Mucosa of descending colon (tissue), 3 donors: ENCODE measurements around the gene C6orf47. TPM values are rescaled to one million over a fixed set of nuclear protein-coding genes. Genes with fewer than 3 reads are reported as not detected.
"Not testable (repeated sequence)": the region's sequence is repeated elsewhere in the genome, so short reads cannot be mapped to it uniquely, and the experiment has no call there.

Experiments used
- ATAC-seq: fragments of 200-7000 bp; cut with Tn5 transposase; one replicate; pipeline ENCODE4 v1.9.1; 2020; ENCODE audit warnings: mild to moderate bottlenecking, moderate library complexity
- DNase-seq, 3 donors: peaks; one replicate each; pipeline ENCODE4 v3.0.0-alpha.2; 2020
- H3K36me3 ChIP-seq: fragments of 200-600 bp; one replicate; pipeline ENCODE4 v1.8.0; 2021; ENCODE audit warnings: low read depth, mild to moderate bottlenecking
- H3K4me1 ChIP-seq: fragments of 200-600 bp; one replicate; pipeline ENCODE4 v1.8.0; 2021; ENCODE audit warnings: low read depth, mild to moderate bottlenecking
- H3K4me3 ChIP-seq: fragments of 200-600 bp; one replicate; pipeline ENCODE4 v1.8.0; 2021; ENCODE audit warnings: mild to moderate bottlenecking
- H3K9me3 ChIP-seq: fragments of 200-600 bp; one replicate; pipeline ENCODE4 v1.8.0; 2021; ENCODE audit warnings: mild to moderate bottlenecking
- CTCF ChIP-seq: fragments of 200-600 bp; IDR thresholded peaks from one replicate; pipeline ENCODE4 v1.8.0; 2022; ENCODE audit warnings: antibody characterized with exemption, mild to moderate bottlenecking
- intact Hi-C, 2 donors: fragments of 100-400 bp; cut with DNase I in 1 of 2; cut with micrococcal nuclease in 1 of 2; formaldehyde crosslinking; loops; one replicate each; pipeline versions ENCODE4 v1.11.0 to v1.11.1; 2022; cut with DNase I, micrococcal nuclease
- long read RNA-seq, 2 donors: library from polyadenylated mRNA; unstranded; transcript quantifications; one replicate each; pipeline ENCODE4 v2.0.0, GENCODE V29; 2019 to 2021
- total RNA-seq, 3 donors: library from RNA; stranded (reverse); fragmentation: NEBNext Ultra II Directional in 2 of 3; extraction: Animal tissue kit (Norgen Biotek cat#: 25700) in 2 of 3; gene quantifications; one replicate each; pipeline versions ENCODE4 v1.2.1 to v1.2.4, GENCODE V29; 2021 to 2023
- donor health status: DM: no; HTN: no; CAD: no; lungs with moderate emphysema.
- donor health status: DM: no; HTN: no; CAD: no.
- donor health status: DM: no; HTN: yes; CAD: no.

The C6orf47 gene
- 10 to 100 TPM; 28.5 to 33.0 (median 32.3) TPM for total RNA-seq
- long read RNA-seq, donor 1, transcript C6orf47-202 (1 exons, 2,475 nt), result major isoform, 148 of 148 reads
- long read RNA-seq, donor 1, partial matches to known transcripts, result 0 of 148 reads
- long read RNA-seq, donor 1, other reads (novel, unspliced or antisense), result 0 of 148 reads
- long read RNA-seq, donor 2, transcript C6orf47-202 (1 exons, 2,475 nt), result major isoform, 42 of 42 reads
- long read RNA-seq, donor 2, partial matches to known transcripts, result 0 of 42 reads
- long read RNA-seq, donor 2, other reads (novel, unspliced or antisense), result 0 of 42 reads

- H3K4me3 ChIP-seq, result peak within 1 kb of the TSS; percentile 59
- H3K9me3 ChIP-seq, result no peaks in the 10 kb centered on the region
- no peaks in the 10 kb centered on the region for H3K36me3 ChIP-seq
- ATAC-seq, result peak; percentile 81
- intact Hi-C loops, result no loop called here
- no peak for TF ChIP-seq CTCF
- peaks cover 44% of the 10 kb centered on the region for H3K4me1 ChIP-seq
- DNase-seq, result peak; percentile 89 to 93 (median 91)
Measured at GRCh38 chr6:31660381-31661261, at the start of gene C6orf47. Gene C6orf47 (minus strand): TSS chr6:31660778. CDS start chr6:31659947, 831 bp downstream.

GRCh38 chr6:31709157-31709556, 48.6 kb upstream of the C6orf47 start:
- intact Hi-C loops, result not testable (repeated sequence)

GRCh38 chr6:31708224-31708623, 47.6 kb upstream of the C6orf47 start:
- intact Hi-C loops, result no loop called here
- Histone ChIP-seq H3K36me3 (no peaks in the 10 kb centered on the region), H3K9me3 (no peaks in the 10 kb centered on the region), H3K4me1 (peaks cover 12% of the 10 kb centered on the region), H3K4me3 (no peak overlapping the region)
- DNase-seq (no peak), ATAC-seq (no peak)
- TF ChIP-seq CTCF, result no peak

More at GRCh38 chr6:31709157-31709556, 48.6 kb upstream of the C6orf47 start:
- H3K36me3 ChIP-seq, H3K9me3 ChIP-seq, DNase-seq, H3K4me3 ChIP-seq, ATAC-seq: not testable (repeated sequence)
- H3K4me1 ChIP-seq, result peaks cover 13% of the 10 kb centered on the region

GRCh38 chr6:31707701-31708100, 47.1 kb upstream of the C6orf47 start:
- intact Hi-C loops, result no loop called here
- ATAC-seq (no peak), DNase-seq (no peak)
- TF ChIP-seq CTCF, result no peak
- no peak overlapping the region for H3K4me3 ChIP-seq
- no peaks in the 10 kb centered on the region for H3K9me3 ChIP-seq
- H3K36me3 ChIP-seq, result no peaks in the 10 kb centered on the region
- H3K4me1 ChIP-seq, result peaks cover 12% of the 10 kb centered on the region

- TF ChIP-seq CTCF, result no peak
- peaks cover 17% of the 10 kb centered on the region for H3K4me1 ChIP-seq
- no peak within 1 kb of the TSS for H3K4me3 ChIP-seq
- H3K36me3 ChIP-seq, result no peaks in the 10 kb centered on the region
- DNase-seq (no peak), ATAC-seq (no peak)
- intact Hi-C loops, result no loop called here
- H3K9me3 ChIP-seq, result no peaks in the 10 kb centered on the region
Measured at GRCh38 chr6:31706599-31706998, 46.0 kb upstream of the C6orf47 start, which contains the start of gene LY6G6F. Gene LY6G6F (plus strand): TSS chr6:31706866. CDS start chr6:31706907, 41 bp downstream.

- Histone ChIP-seq H3K4me1 (peaks cover 20% of the 10 kb centered on the region), H3K9me3 (no peaks in the 10 kb centered on the region), H3K4me3 (no peak overlapping the region), H3K36me3 (no peaks in the 10 kb centered on the region)
- intact Hi-C loops, result no loop called here
- no peak for TF ChIP-seq CTCF
- no peak for DNase-seq
- no peak for ATAC-seq
Measured at GRCh38 chr6:31705931-31706330, 45.4 kb upstream of the C6orf47 start.
